NCI-H1105 (cell line): ENCODE data around the gene CLASP2.
"Not testable (repeated sequence)": the region's sequence is repeated elsewhere in the genome, so short reads cannot be mapped to it uniquely, and the experiment has no call there.

ENCODE experiments used
- DNase-seq: peaks from one replicate; lab custom pipeline; 2025; lab: John Stamatoyannopoulos, UW

CLASP2 gene

DNA sequence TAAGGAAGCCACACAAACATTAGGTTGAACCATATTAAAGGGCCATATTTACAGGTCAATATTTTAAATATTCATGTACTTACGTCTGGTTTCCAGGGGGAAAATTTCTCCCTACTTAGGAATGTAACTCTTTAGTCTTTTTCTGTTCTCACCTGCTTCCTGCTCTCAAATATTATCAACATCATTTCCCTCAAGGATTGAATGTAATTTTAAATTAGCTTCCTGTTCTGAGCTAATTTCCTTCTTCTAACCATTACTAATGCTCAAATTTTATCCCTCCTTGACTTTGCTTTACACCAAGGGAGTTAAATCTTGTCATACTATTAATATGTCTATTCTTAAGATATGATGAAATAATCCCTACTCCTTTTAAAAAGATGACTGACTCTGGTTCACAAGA, 174.5 kb downstream of the CLASP2 start:
- DNase-seq = no peak

GRCh38 chr3:33541918-33542317, 176.1 kb downstream of the CLASP2 start:
- DNase-seq = no peak

- DNase-seq = no peak
Measured at GRCh38 chr3:33538678-33539339, 179.2 kb downstream of the CLASP2 start.

- no peak for DNase-seq
Measured at GRCh38 chr3:33537133-33537532, 180.9 kb downstream of the CLASP2 start.

DNA sequence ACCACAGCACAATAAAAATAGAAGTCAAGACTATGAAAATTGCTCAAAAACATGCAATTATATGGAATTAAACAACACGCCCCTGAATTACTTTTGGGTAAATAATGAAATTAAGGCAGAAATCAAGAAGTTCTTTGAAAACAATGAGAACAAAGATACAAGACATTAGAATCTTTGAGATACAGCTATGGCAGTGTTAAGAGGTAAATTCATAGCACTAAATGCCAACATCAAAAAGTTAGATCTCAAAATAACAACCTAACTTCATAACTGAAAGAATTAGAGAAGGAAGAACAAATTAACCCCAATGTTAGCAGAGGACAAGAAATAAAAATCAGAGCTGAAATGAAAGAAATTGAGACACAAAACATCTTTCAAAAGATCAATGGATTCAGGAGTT, 191.3 kb downstream of the CLASP2 start:
- DNase-seq = no peak

DNA sequence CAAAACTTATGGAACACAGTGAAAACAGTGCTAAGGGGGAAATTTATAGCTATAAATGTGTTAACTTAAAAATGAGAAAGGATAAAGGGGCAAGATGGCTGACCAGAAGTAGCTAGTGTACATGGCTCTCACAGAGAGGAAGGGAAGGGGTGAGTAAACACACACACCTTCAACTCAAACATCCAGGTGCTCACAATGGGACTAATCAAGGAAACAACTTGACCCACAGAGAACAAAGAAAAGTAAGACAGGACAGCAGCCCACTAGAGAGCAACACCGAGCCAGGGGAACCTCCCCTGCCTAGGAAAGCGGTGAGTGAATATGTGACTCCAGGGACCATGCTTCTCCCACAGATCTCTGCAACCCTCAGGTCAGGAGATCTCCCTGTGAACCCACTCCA, 192.8 kb downstream of the CLASP2 start:
- DNase-seq = no peak

- no peak for DNase-seq
Measured at GRCh38 chr3:33523093-33523667, 194.9 kb downstream of the CLASP2 start.

- DNase-seq = no peak
Measured at GRCh38 chr3:33521736-33522135, 196.3 kb downstream of the CLASP2 start.

DNA sequence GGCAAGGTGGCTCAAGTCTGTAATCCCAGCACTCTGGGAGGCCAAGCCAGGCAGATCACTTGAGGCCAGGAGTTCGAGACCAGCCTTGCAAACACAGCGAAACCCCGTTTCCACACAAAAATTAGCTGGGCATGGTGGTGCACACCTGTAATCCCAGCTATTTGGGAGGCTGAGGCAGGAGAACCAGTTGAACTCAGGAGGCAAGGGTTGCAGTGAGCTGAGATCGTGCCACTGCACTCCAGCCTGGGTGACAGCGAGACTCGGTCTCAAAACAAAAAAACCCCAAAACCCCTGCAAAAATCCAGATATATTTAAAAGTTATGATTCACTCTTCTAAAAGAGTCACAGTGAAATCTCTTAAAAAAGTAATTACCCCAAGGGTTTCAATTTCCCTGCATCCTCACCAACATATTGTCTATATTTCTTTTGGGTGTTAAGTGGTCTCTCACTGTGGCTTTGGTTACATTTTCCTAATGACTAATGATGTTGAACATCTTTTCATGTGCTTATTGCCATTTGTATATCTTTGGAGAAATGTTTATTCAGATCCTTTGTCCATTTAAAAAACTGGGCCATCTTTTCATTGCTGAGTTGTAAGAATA, 204.7 kb downstream of the CLASP2 start:
- DNase-seq = no peak

DNA sequence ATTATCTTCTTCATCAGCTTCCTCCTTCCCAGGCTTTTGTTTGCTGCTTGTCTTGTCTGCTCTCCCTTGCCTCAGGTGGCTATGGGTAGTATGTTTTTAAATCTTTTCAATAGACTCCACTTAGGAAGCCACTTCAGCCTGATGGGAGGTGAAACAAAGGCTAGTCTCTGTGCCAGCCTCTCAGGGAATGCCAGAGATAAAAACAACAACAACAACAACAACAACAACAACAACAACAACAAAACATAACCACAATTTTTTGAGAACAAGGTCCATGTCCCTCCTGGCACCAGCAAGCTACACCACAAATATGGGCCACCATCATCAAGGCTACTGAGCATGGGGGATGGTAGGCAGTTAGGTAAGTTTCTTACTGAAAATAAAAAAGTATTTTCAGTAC, 213.0 kb downstream of the CLASP2 start:
- DNase-seq = no peak

- DNase-seq = no peak
Measured at GRCh38 chr3:33496449-33496848, 221.6 kb downstream of the CLASP2 start.

GRCh38 chr3:33491721-33492120, 226.3 kb downstream of the CLASP2 start:
- no peak for DNase-seq

DNA sequence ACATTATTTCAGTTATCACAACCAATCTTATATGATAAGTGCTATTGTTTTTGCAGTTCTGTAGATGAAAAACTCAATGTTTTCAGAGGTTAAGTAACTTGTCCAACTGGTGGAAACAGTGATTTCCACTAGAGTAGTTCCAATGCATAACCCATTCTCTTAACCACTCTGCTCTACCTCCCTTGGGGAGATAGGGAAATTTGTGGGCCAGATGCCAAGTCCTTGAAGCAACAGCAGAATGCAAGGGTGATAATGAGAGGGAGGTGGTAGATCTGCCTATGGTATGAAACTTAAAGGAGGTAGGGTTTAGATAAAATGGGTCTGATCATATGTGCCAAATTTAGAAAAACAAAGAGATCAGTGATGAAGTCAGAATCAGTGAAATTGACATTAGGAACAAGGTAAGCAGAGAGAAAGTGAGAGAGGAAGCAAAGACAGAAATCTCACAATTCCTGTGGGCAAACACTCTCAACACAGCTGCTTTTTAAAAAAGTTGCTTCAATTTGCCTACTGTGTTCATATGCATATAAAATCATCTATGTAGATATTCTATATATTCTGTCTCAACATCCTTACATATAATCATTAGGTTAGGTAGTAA, 227.3 kb downstream of the CLASP2 start:
- DNase-seq = no peak

GRCh38 chr3:33488683-33489082, 229.4 kb downstream of the CLASP2 start:
- DNase-seq = no peak

- DNase-seq = no peak
Measured at GRCh38 chr3:33488246-33488645, 229.8 kb downstream of the CLASP2 start.

- no peak for DNase-seq
Measured at GRCh38 chr3:33482111-33482521, 235.9 kb downstream of the CLASP2 start.

- no peak for DNase-seq
Measured at GRCh38 chr3:33474896-33475295, 243.2 kb downstream of the CLASP2 start.

- no peak for DNase-seq
Measured at GRCh38 chr3:33473813-33474212, 244.2 kb downstream of the CLASP2 start.

- DNase-seq = no peak
Measured at GRCh38 chr3:33467786-33468185, 250.3 kb downstream of the CLASP2 start.

GRCh38 chr3:33461097-33461496, 257.0 kb downstream of the CLASP2 start:
- no peak for DNase-seq

DNA sequence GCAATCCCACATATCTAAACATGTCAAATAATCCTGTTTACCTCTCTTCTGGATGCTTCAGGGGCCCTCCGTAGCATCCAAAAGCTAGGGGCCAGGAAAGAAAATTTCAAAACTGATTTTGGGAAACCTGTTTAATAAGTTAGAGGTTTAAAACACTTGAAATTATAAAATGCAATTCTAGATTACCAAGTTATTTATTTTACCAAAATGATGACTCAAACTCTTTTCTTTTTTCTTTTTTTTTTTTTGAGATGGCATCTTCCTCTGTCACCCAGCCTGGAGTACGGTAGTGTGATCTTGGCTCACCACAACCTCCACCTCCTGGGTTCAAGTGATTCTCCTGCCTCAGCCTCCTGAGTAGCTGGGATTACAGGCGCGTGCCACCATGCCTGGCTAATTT, 258.5 kb downstream of the CLASP2 start:
- not testable (repeated sequence) for DNase-seq

GRCh38 chr3:33458446-33458845, 259.6 kb downstream of the CLASP2 start:
- no peak for DNase-seq

DNA sequence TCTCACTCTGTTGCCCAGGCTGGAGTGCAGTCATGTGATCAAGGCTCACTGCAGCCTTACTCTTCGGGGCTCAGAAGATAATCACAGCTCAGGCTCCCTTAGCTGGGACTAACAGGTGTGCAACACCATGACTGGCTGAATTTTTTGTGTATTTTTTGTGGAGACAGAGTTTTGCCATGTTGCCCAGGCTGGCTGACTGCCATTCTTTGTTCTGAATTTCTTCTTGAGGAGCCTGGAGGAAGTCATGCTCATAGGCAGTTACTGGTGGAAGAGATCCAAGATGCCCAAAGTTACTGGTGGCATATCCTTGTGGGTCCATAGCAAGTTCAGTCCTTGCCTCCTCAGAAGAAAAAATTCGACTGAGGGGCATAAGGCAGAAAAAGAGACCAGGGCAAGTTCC, 261.3 kb downstream of the CLASP2 start:
- no peak for DNase-seq
